Astrocyte (in vitro differentiated cells and primary cell): Measurements from ENCODE around the gene SLC22A5.

Experiments
- EZH2 ChIP-seq: IDR thresholded peaks from 2 replicates; pipeline ENCODE4 v1.6.1; 2012; ENCODE audit warnings: mild to moderate bottlenecking, low read length, inconsistent platforms; ENCODE audit not compliant: insufficient read depth
- TF ChIP-seq, protein P1 (sequence below): IDR thresholded peaks from 2 replicates; pipeline ENCODE4 v1.5.1; 2011; ENCODE audit warnings: low read depth, mild to moderate bottlenecking, inconsistent platforms, low read length, moderate library complexity; ENCODE audit not compliant: insufficient read depth

DNA sequence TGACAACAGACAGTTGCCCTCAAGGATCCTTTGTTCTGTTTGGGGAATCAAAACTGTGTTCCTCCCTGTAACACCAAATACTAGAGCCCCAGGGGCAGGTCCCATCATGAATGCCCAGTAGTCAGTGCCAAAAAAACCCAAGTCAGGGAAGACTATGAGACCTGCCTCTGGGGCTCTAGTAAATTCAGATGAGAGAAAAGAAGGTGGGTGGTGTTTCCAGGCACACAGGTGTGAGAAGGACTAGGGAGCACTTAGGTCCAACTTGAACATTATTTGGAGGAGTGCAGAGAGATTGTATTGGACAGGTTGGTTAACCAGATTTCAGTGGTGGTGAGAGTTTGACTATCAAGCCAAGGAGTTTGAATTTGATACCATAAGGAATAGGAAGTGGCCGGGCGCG is 52.0 kb downstream of the SLC22A5 start:
- TF ChIP-seq, protein P1, sequence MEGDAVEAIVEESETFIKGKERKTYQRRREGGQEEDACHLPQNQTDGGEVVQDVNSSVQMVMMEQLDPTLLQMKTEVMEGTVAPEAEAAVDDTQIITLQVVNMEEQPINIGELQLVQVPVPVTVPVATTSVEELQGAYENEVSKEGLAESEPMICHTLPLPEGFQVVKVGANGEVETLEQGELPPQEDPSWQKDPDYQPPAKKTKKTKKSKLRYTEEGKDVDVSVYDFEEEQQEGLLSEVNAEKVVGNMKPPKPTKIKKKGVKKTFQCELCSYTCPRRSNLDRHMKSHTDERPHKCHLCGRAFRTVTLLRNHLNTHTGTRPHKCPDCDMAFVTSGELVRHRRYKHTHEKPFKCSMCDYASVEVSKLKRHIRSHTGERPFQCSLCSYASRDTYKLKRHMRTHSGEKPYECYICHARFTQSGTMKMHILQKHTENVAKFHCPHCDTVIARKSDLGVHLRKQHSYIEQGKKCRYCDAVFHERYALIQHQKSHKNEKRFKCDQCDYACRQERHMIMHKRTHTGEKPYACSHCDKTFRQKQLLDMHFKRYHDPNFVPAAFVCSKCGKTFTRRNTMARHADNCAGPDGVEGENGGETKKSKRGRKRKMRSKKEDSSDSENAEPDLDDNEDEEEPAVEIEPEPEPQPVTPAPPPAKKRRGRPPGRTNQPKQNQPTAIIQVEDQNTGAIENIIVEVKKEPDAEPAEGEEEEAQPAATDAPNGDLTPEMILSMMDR: no peak
- TF ChIP-seq EZH2: no peak
